BJ (cell line): ENCODE results near the gene ANKRD55. TPM values are rescaled to one million over a fixed set of nuclear protein-coding genes. Genes with fewer than 3 reads are reported as not detected.

Experiments
- CTCF ChIA-PET: fragments of 350-600 bp; formaldehyde crosslinking; extraction: SDS; loops from one replicate; lab custom pipeline; 2021; ENCODE audit warnings: antibody characterized with exemption, inconsistent platforms; lab: Yijun Ruan, JAX
- POLR2A ChIA-PET: fragments of 300-600 bp; sonication (Branson Sonifier 250); formaldehyde crosslinking; extraction: SDS; loops from one replicate; lab custom pipeline; 2021; ENCODE audit warnings: antibody characterized with exemption; lab: Charles Lee
- DNase-seq: peaks from one replicate; pipeline ENCODE4 v3.0.0-alpha.2; 2011; ENCODE audit warnings: low read depth
- H3K27me3 ChIP-seq: 2 replicates; pipeline ENCODE4 v1.6.0; 2011; ENCODE audit warnings: low read length; ENCODE audit not compliant: control insufficient read depth, insufficient read depth
- H3K36me3 ChIP-seq: 2 replicates; pipeline ENCODE4 v1.5.1; 2011; ENCODE audit warnings: low read length; ENCODE audit not compliant: control insufficient read depth, insufficient read depth
- H3K4me3 ChIP-seq: 2 replicates; pipeline ENCODE4 v1.5.1; 2011; ENCODE audit warnings: low read depth, mild to moderate bottlenecking, control low read depth, low read length
- polyA plus RNA-seq: library from polyadenylated mRNA; depleted of rRNA; stranded (reverse); fragments of >200 nt; gene quantifications from 2 replicates; pipeline ENCODE4 v1.2.3, GENCODE V29; 2011
- TF ChIP-seq, protein P1 (sequence below): IDR thresholded peaks from 2 replicates; pipeline ENCODE4 v1.5.1; 2011; ENCODE audit warnings: low read depth, mild to moderate bottlenecking, control low read depth, inconsistent platforms, low read length, moderate library complexity; ENCODE audit not compliant: insufficient read depth

The ANKRD55 gene
- polyA plus RNA-seq, 1 experiment = not detected

DNA sequence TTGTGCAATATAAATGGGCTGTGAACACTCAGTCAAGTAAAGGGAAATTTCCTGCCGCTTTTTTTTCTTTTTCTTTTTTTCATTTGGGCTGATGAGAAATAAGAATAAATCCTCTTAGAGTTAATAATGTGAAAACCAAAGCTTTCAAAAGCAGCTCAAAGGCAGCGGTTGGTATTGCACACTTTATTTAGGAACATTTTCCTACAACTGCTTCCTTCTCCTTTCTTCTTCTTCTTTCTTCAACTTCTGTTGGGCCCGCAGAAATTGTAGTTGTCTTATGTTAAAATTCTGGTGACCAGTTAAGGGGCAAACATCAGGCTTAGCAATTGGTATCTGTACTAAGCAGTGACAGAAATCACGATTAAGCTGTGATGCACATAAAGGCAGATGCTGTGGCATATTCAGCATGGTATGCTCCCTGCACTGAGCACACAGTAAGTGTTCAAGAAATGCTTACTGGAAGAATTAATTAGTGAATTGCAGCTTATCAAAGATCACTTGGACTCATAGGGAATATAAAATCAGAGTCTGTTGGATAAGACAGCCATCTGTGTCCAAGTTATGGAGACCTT lies 85.4 kb downstream of the ANKRD55 start:
- no peaks in the 10 kb centered on the region for H3K36me3 ChIP-seq
- DNase-seq = no peak
- POLR2A ChIA-PET = no interaction called here
- TF ChIP-seq, protein P1, sequence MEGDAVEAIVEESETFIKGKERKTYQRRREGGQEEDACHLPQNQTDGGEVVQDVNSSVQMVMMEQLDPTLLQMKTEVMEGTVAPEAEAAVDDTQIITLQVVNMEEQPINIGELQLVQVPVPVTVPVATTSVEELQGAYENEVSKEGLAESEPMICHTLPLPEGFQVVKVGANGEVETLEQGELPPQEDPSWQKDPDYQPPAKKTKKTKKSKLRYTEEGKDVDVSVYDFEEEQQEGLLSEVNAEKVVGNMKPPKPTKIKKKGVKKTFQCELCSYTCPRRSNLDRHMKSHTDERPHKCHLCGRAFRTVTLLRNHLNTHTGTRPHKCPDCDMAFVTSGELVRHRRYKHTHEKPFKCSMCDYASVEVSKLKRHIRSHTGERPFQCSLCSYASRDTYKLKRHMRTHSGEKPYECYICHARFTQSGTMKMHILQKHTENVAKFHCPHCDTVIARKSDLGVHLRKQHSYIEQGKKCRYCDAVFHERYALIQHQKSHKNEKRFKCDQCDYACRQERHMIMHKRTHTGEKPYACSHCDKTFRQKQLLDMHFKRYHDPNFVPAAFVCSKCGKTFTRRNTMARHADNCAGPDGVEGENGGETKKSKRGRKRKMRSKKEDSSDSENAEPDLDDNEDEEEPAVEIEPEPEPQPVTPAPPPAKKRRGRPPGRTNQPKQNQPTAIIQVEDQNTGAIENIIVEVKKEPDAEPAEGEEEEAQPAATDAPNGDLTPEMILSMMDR = no peak
- H3K27me3 ChIP-seq = no peaks in the 10 kb centered on the region
- no peak overlapping the region for H3K4me3 ChIP-seq
- CTCF ChIA-PET = interaction anchor here (1.3 to 1.5 kb wide), 3 partner anchors 9 to 141 kb away, joined by 3 to 4 read pairs (median 4); no protein-coding TSS in a partner anchor

DNA sequence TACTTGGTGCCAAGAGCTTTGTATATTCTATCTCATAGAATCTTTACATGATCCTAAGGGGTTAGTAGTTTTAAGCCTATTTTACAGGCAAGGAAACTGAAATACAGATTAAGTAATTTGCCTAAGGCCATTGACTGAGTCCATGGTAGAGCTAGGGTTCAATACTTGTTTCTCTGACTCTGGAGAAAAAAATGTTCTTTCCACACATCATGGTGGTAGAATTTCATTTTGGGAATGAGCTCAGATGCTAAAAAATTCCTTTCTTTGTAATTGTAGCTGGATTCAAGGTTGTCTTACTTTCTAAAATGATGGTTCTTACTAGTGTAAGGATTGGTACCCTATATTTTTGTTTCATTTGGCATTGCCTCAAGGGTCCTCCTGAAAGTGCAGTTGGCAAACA lies 86.0 kb downstream of the ANKRD55 start:
- DNase-seq = no peak
- Histone ChIP-seq H3K27me3 (no peaks in the 10 kb centered on the region), H3K4me3 (no peak overlapping the region), H3K36me3 (no peaks in the 10 kb centered on the region)
- ChIA-PET CTCF (interaction anchor here (1.3 to 1.5 kb wide), 2 partner anchors 8 to 18 kb away, joined by 4 read pairs; no protein-coding TSS in a partner anchor), POLR2A (interaction anchor here (0.5 kb wide), 1 partner anchor 135 kb away, joined by 3 read pairs; no protein-coding TSS in a partner anchor)
- TF ChIP-seq, protein P1 = no peak

DNA sequence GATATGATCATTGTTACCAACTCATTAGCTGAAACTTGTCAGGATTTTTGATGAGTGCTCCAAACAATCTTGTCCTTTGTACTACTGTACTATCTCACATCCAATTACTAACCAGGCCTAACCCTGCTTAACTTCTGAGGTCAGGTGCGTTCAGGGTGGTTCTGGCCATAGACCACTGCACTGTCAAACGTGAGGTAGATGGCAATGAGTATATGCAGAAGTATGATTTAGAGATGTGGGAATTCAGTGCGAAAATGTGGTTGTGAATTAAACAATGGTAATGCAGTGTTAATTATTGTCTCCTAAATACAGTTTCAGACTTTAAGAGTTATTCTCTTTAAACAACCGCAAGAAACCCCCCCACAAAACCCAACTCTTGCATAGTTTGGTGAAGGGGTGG lies 86.5 kb downstream of the ANKRD55 start:
- ChIA-PET POLR2A (interaction anchor here (0.5 kb wide), 1 partner anchor 135 kb away, joined by 3 read pairs; no protein-coding TSS in a partner anchor), CTCF (interaction anchor here (1.3 kb wide), 1 partner anchor 8 kb away, joined by 4 read pairs; no protein-coding TSS in a partner anchor)
- H3K4me3 ChIP-seq = no peak overlapping the region
- TF ChIP-seq, protein P1 = no peak
- H3K36me3 ChIP-seq = no peaks in the 10 kb centered on the region
- DNase-seq = no peak
- no peaks in the 10 kb centered on the region for H3K27me3 ChIP-seq

- TF ChIP-seq, protein P1 = no peak
- Histone ChIP-seq H3K27me3 (no peaks in the 10 kb centered on the region), H3K36me3 (no peaks in the 10 kb centered on the region), H3K4me3 (no peak overlapping the region)
- ChIA-PET CTCF (interaction anchor here (1.0 to 1.8 kb wide), 2 partner anchors 9 to 13 kb away, joined by 3 read pairs; no protein-coding TSS in a partner anchor), POLR2A (no interaction called here)
- DNase-seq = no peak
These were observed 87.6 kb downstream of the ANKRD55 start for GRCh38 chr5:56145511-56145910.

- H3K27me3 ChIP-seq = no peaks in the 10 kb centered on the region
- H3K36me3 ChIP-seq = no peaks in the 10 kb centered on the region
- no peak for DNase-seq
- CTCF ChIA-PET = interaction anchor here (1.0 to 1.8 kb wide), 2 partner anchors 9 to 13 kb away, joined by 3 read pairs; no protein-coding TSS in a partner anchor
- POLR2A ChIA-PET = no interaction called here
- no peak overlapping the region for H3K4me3 ChIP-seq
- TF ChIP-seq, protein P1 = no peak
These were observed 88.0 kb downstream of the ANKRD55 start for GRCh38 chr5:56145106-56145505.
